ENCODE measurements around the gene TADA2A. TPM values are rescaled to one million over a fixed set of nuclear protein-coding genes. Genes with fewer than 3 reads are reported as not detected.
"Not testable (repeated sequence)": the region's sequence is repeated elsewhere in the genome, so short reads cannot be mapped to it uniquely, and the experiment has no call there.

Gene TADA2A
- polyA plus RNA-seq, 1 donor (not counting 4 experiments of a cell fraction or from before 2014, with no cell fraction given): 13.8 TPM

DNA sequence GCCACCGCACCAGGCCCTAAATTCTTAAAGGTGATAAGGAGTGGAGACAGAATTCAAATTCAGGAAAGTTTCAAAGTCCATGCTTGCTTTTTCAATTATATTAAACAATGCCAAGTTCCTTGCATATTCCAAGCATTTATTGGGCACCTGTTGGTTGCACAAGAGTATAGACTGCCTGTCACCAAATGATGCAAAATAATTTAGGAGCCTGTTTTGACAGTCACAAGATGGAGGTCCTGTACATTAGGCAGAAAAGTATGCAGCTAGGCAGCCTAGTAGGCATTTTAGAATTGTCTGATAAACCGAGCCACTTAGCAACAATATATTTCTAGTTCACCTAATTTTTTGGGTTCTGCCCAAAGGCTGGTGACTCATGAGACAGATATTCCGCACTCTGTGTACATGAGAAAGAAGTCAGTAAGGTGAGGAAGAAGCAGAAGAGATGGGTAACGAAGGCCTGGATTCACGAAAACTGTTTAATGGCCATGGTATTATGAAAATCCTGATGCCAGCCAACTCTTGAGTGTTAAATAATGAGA lies 7.4 kb upstream of the TADA2A start:
- H3K9me3 ChIP-seq (ENCODE audit: control insufficient read depth, low read depth, low read length): no peaks in the 10 kb centered on the region
- no peak overlapping the region for H2AFZ ChIP-seq (ENCODE audit: control insufficient read depth, low read length)
- peak; percentile 28 for DNase-seq (ENCODE audit: low read depth, low spot score)
- H3K9ac ChIP-seq (ENCODE audit: control insufficient read depth, extremely low read depth, insufficient read depth, low read length): no peak overlapping the region
- H3K4me3 ChIP-seq (ENCODE audit: control insufficient read depth in 2 of 3, extremely low read depth in 1 of 3, insufficient read depth in 2 of 3, low read depth in 1 of 3, low read length in 3 of 3): no peak overlapping the region
- no peaks in the 10 kb centered on the region for H3K27me3 ChIP-seq (ENCODE audit: control insufficient read depth, extremely low read depth, insufficient read depth, low read length)
- no peak overlapping the region for H3K27ac ChIP-seq (ENCODE audit: control insufficient read depth, insufficient read depth, low read length)
- H3K4me1 ChIP-seq (ENCODE audit: control insufficient read depth, extremely low read depth, insufficient read depth, low read length): peaks cover 11% of the 10 kb centered on the region
- H3K79me2 ChIP-seq (ENCODE audit: control insufficient read depth, insufficient read depth, low read length): peaks cover 7% of the 10 kb centered on the region
- no peaks in the 10 kb centered on the region for H4K20me1 ChIP-seq (ENCODE audit: control insufficient read depth, extremely low read depth, insufficient read depth, low read length)
- no peak for TF ChIP-seq EZH2 (IDR thresholded peaks at IDR 0.05; ENCODE audit: low read length)
- TF ChIP-seq, protein P1, sequence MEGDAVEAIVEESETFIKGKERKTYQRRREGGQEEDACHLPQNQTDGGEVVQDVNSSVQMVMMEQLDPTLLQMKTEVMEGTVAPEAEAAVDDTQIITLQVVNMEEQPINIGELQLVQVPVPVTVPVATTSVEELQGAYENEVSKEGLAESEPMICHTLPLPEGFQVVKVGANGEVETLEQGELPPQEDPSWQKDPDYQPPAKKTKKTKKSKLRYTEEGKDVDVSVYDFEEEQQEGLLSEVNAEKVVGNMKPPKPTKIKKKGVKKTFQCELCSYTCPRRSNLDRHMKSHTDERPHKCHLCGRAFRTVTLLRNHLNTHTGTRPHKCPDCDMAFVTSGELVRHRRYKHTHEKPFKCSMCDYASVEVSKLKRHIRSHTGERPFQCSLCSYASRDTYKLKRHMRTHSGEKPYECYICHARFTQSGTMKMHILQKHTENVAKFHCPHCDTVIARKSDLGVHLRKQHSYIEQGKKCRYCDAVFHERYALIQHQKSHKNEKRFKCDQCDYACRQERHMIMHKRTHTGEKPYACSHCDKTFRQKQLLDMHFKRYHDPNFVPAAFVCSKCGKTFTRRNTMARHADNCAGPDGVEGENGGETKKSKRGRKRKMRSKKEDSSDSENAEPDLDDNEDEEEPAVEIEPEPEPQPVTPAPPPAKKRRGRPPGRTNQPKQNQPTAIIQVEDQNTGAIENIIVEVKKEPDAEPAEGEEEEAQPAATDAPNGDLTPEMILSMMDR (optimal IDR thresholded peaks at IDR 0.05 in 1 of 3, IDR thresholded peaks at IDR 0.05 in 1 of 3, conservative IDR thresholded peaks at IDR 0.05 in 1 of 3; ENCODE audit: extremely low read depth in 1 of 3, insufficient read depth in 2 of 3, low read length in 3 of 3): no peak
- no peaks in the 10 kb centered on the region for H3K9me1 ChIP-seq (ENCODE audit: control insufficient read depth, extremely low read depth, insufficient read depth, low read length)
- dilution Hi-C loops (cut with MboI; ENCODE audit: extremely low pct_ligation_motif_present, low sequenced_read_pairs): no loop called here
- no peak for FAIRE-seq
- no peaks in the 10 kb centered on the region for H3K36me3 ChIP-seq (ENCODE audit: control insufficient read depth in 2 of 2, extremely low read depth in 1 of 2, insufficient read depth in 2 of 2, low read length in 2 of 2)
- peak overlapping the region; percentile 2 for H3K4me2 ChIP-seq (ENCODE audit: control insufficient read depth, extremely low read depth, insufficient read depth, low read depth, low read length)

DNA sequence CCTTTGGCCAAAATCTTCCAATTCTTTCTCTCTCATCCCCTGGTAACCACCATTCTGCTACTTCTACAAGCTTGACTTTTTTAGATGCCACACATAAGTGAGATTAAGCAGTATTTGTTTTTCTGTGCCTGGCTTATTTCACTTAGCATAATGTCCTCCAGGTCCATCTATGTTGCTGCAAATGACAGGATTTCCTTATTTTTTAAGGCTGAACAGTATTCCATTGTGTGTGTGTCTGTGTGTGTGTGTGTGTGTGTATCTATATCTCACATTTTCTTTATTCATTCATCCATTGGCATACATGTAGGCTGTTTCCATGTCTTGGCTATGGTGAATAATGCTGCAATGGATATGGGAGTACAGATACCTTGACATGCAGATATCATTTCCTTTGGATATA lies 6.2 kb upstream of the TADA2A start:
- Histone ChIP-seq H3K27ac (ENCODE audit: control insufficient read depth, insufficient read depth, low read length) (no peak overlapping the region), H3K27me3 (ENCODE audit: control insufficient read depth, extremely low read depth, insufficient read depth, low read length) (no peaks in the 10 kb centered on the region), H3K36me3 (ENCODE audit: control insufficient read depth in 2 of 2, extremely low read depth in 1 of 2, insufficient read depth in 2 of 2, low read length in 2 of 2) (no peaks in the 10 kb centered on the region), H4K20me1 (ENCODE audit: control insufficient read depth, extremely low read depth, insufficient read depth, low read length) (no peaks in the 10 kb centered on the region), H3K4me3 (ENCODE audit: control insufficient read depth in 2 of 3, extremely low read depth in 1 of 3, insufficient read depth in 2 of 3, low read depth in 1 of 3, low read length in 3 of 3) (no peak overlapping the region), H3K4me1 (ENCODE audit: control insufficient read depth, extremely low read depth, insufficient read depth, low read length) (peaks cover 19% of the 10 kb centered on the region), H3K9ac (ENCODE audit: control insufficient read depth, extremely low read depth, insufficient read depth, low read length) (no peak overlapping the region), H3K4me2 (ENCODE audit: control insufficient read depth, extremely low read depth, insufficient read depth, low read depth, low read length) (no peak overlapping the region), H3K79me2 (ENCODE audit: control insufficient read depth, insufficient read depth, low read length) (peaks cover 14% of the 10 kb centered on the region), H3K9me3 (ENCODE audit: control insufficient read depth, low read depth, low read length) (no peaks in the 10 kb centered on the region), H3K9me1 (ENCODE audit: control insufficient read depth, extremely low read depth, insufficient read depth, low read length) (no peaks in the 10 kb centered on the region), H2AFZ (ENCODE audit: control insufficient read depth, low read length) (no peak overlapping the region)
- DNase-seq (ENCODE audit: low read depth, low spot score): no peak
- no peak for FAIRE-seq
- dilution Hi-C loops (cut with MboI; ENCODE audit: extremely low pct_ligation_motif_present, low sequenced_read_pairs): no loop called here
- TF ChIP-seq EZH2 (IDR thresholded peaks at IDR 0.05; ENCODE audit: low read length): no peak
- TF ChIP-seq, protein P1 (optimal IDR thresholded peaks at IDR 0.05 in 1 of 3, IDR thresholded peaks at IDR 0.05 in 1 of 3, conservative IDR thresholded peaks at IDR 0.05 in 1 of 3; ENCODE audit: extremely low read depth in 1 of 3, insufficient read depth in 2 of 3, low read length in 3 of 3): no peak

DNA sequence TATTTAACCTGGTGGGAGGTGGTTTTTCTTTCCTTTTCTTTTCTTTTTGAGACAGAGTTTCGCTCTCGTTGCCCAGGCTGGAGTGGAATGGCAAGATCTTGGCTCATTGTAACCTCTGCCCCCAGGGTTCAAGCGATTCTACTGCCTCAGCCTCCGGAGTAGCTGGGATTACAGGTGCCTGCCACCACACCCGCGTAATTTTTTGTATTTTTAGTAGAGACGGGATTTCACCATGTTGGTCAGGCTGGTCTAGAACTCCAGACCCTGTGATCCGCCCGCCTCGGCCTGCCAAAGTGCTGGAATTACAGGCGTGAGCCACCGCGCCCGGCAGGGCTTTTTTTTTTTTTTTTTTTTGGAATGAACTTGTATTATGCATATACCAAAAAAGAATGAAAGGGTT lies 1.2 kb upstream of the TADA2A start:
- H2AFZ ChIP-seq (ENCODE audit: control insufficient read depth, low read length); H3K36me3 ChIP-seq (ENCODE audit: control insufficient read depth in 2 of 2, extremely low read depth in 1 of 2, insufficient read depth in 2 of 2, low read length in 2 of 2); H3K9me3 ChIP-seq (ENCODE audit: control insufficient read depth, low read depth, low read length); dilution Hi-C loops (cut with MboI; ENCODE audit: extremely low pct_ligation_motif_present, low sequenced_read_pairs); H3K27me3 ChIP-seq (ENCODE audit: control insufficient read depth, extremely low read depth, insufficient read depth, low read length); H3K9me1 ChIP-seq (ENCODE audit: control insufficient read depth, extremely low read depth, insufficient read depth, low read length); FAIRE-seq; DNase-seq (ENCODE audit: low read depth, low spot score); H4K20me1 ChIP-seq (ENCODE audit: control insufficient read depth, extremely low read depth, insufficient read depth, low read length): not testable (repeated sequence)
- Histone ChIP-seq H3K4me2 (ENCODE audit: control insufficient read depth, extremely low read depth, insufficient read depth, low read depth, low read length) (peak overlapping the region; percentile 85), H3K79me2 (ENCODE audit: control insufficient read depth, insufficient read depth, low read length) (peaks cover 33% of the 10 kb centered on the region), H3K4me3 (ENCODE audit: control insufficient read depth in 2 of 3, extremely low read depth in 1 of 3, insufficient read depth in 2 of 3, low read depth in 1 of 3, low read length in 3 of 3) (peak overlapping the region; percentile 82 to 91 (median 89)), H3K27ac (ENCODE audit: control insufficient read depth, insufficient read depth, low read length) (peak overlapping the region; percentile 80), H3K9ac (ENCODE audit: control insufficient read depth, extremely low read depth, insufficient read depth, low read length) (peak overlapping the region; percentile 95), H3K4me1 (ENCODE audit: control insufficient read depth, extremely low read depth, insufficient read depth, low read length) (peaks cover 15% of the 10 kb centered on the region)

Measured in keratinocyte (primary cell).